CD4-positive, alpha-beta T cell treated with Interleukin-15 for 1 hour (primary cell): ENCODE measurements around the gene JMJD1C.

Experiments
- DNase-seq: peaks from one replicate; pipeline ENCODE4 v3.0.0-alpha.2; 2020

The JMJD1C gene

DNA sequence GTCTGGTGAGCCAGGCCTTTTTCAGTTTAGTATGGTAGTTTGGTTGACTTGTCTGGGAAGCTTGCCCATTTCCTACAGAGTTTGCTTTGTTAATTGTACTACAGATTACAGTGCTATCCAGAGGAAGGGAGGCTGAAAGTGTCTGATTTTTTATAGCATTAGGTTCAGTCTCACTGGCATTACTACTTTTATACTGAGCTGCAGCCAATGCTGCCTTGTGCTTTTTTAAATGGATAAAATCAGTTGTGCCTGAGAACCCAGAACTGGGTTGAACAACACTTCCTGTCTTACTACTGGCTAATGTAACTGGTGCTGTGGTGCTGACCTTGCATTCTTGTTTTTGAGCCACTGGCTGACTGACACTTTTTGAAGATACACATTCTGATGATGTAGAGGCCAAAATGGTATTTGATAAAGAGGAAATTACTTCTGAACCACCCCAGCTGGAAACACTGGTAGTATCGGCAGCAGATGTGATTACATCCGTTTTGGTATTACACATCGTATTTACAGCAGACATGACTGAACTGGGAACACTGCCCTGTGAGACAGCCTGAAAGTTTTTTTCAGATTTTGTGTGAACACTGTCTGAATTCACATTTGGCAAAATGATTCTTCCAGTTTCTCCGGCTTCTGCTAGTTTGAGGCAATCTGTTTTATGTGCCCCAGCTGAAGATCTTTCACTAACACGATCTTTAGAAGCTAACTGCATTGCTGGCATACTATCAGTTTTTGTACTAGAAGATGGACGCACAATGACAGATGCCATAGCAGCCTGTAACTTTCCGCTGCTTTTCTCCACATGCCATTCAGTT lies 258.6 kb downstream of the JMJD1C start:
- no peak for DNase-seq

DNA sequence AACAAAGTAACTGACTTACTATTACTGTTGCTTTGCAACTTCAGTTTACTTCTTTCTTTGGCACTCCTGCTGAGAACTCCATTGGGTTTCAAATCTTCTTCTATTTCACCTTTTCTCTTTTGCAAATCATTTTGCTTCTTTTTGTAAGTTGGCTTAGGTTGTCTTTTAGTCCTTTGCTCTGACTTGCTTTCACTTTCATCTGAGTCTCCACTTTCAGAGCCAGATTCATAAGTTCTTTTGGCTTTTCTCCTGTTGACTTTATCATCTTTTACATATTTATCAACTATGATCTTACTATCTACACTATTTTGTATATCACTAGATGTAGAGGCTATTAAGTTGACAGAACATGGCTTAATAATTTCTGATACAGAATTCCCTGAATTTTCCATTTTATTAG lies 259.2 kb downstream of the JMJD1C start:
- DNase-seq = no peak

DNA sequence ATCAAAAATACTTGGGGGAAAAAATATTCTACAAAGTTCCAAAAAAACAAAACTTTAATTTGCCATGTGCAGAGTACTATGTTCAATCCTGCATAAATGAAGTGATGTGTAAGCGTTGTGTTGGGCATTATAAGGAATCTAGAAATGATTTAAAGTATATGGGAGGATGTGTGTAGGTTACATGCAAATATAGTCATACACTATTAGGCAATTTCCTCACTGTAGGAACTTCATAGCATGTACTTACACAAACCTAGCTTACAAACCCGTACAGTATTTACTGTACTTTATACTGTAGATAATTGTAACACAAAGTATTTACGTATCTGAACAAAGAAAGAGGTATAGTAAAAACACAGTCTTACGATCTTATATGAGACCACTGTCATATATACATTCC lies 260.4 kb downstream of the JMJD1C start:
- no peak for DNase-seq

DNA sequence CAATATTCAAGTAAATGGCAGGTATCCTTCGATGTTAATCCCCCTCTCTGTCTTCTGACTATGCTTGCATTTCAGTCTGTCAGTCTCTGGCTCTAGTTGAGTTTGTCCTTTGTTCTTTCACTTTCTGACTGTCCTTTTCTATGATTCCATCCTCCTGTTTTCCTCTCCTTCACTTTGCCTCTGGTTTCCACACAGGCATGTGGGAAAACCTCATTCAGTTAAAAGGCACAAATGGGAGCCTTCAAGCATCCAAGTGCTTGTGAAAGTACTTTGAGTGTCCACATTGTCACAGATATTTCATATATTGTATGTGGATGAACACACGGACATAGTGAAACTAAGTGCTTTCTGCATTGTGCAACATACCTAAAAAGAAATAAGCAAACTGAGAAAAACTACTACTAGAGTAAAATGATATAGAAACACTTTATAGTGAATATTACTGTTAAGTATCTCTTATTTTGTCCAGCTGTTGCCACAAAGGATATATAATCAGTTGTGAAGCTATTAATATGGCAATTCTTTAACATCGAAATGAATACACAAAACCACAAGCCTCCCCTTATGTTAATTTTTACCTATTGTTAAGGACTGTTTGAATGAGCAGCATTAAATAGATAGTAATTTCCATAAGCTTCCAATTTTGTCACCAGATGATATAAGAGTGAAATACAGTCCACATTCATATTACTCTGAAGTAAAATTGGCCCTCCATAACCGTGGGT lies 260.9 kb downstream of the JMJD1C start:
- no peak for DNase-seq

DNA sequence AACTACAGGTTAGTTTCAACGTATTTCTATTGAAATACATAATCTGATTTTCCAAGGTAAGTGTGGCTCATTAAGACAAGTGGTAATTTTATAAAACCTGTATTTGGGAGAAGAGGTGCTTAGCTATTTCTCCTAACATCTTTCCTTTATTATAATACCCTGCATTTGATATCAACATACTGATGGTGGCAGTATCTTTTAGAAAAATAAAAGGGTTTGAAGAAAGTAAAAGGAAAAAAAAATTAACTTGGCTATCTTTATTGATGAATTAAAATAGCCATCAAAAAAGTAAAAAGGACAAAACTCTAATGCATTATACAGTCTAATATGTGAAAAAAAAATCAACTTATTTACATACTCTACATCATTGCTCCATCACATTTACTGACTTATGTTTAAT lies 264.7 kb downstream of the JMJD1C start:
- DNase-seq = no peak

DNA sequence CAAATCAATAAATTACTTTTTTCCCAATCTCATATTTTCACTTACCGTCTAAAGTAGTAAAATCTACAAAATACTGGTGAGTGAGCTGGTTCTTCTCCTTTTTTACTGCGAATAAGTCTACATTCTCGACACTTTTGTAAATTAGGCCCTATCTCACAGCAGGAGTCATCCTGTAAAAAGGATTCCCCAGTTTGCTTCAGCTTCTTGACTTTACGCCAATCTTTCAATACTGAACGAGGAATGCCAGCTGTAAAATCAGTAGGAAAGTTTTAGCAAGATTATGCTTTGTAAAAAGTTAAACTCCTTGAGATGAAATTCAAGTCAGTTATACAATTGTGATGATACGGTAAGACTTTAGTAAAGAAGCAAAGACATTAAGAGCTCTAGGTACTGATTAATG lies 265.3 kb downstream of the JMJD1C start:
- DNase-seq = no peak

DNA sequence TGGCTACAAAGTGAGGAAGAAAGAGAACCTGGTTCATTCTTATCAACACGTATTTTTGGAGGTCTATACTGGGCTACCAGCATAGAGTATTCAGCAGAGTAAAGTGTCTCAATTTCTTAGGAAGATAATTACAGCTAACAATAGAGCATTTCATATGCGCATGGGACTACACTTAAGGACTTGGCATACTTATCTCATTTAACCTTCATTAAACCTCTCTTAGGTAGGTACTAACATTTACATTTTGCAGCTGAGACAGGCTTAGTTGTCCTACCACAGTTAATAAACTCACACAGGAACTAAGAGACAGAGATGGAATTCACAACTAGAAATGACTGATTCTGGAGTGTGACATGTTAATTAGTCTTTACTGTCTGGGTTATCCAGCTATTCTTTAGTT lies 266.1 kb downstream of the JMJD1C start:
- DNase-seq = no peak

DNA sequence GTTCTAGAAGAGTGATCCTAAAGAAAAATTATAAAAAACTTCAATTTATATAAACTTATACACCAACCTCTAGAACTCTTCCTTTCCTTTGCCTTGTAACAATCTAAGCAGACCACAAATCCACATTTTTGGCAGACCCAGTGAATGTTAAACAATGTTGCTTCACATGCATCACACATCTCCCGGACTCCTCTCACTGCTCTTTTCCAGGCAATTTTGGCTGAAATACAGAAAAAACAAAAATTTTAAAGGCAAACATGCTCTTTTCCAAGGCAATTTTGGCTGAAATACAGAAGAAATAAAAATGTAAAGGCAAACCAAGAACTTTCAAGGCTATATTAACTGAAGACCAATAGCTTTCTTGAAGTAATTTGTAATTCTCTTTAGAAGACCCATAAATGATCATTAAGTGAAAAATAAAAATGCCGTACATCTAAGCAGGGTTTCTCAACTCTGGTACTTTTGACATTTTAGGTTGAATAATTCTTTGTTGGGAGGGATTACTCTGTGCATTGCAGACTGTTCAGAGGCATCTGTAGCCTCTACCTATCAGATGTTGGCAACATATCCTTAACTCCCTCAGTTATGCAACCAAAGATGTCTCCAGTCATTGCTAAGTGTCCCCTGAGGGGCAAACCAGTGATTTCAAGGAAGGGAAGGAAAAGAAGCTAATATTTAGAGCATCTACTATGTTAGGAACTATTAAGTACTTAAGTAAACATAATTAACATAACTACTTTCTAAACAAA lies 268.3 kb downstream of the JMJD1C start:
- DNase-seq = no peak

DNA sequence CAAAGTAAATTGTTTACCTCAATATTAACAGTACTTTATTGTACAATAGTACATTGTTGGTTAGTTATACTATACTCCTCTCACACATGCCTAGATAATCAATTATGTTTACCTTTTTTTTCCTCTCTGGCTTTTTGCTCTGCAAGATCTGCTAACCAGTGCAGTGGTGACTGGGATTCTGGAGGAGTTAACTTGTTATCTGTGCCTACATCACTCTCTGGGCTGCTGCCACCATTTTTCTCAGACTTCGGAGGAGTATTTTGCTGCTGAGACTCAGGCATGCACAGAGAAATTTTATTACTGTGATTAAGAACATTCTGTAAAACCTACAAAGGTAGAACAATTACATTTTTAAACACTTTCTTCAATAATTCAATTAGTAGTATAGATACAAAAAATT lies 273.0 kb downstream of the JMJD1C start:
- DNase-seq = no peak

DNA sequence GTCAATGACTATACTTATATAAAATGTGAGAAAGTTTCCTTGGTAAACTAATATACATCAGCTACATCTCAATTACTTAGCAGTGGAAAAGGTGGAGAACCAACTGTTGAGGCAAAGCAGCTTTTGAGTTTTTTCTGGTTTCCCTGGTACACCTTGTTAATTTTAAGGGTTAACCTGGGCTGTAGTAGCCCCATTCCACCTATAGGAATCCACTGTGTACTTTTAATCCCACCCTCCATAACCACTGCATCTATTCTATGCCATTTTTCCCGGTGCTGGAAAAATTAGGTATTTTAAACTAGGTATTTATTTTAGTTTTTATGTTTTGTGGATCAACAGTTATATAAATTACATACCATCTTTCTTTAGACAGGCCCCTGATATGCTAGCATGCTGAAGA lies 290.2 kb downstream of the JMJD1C start:
- no peak for DNase-seq

DNA sequence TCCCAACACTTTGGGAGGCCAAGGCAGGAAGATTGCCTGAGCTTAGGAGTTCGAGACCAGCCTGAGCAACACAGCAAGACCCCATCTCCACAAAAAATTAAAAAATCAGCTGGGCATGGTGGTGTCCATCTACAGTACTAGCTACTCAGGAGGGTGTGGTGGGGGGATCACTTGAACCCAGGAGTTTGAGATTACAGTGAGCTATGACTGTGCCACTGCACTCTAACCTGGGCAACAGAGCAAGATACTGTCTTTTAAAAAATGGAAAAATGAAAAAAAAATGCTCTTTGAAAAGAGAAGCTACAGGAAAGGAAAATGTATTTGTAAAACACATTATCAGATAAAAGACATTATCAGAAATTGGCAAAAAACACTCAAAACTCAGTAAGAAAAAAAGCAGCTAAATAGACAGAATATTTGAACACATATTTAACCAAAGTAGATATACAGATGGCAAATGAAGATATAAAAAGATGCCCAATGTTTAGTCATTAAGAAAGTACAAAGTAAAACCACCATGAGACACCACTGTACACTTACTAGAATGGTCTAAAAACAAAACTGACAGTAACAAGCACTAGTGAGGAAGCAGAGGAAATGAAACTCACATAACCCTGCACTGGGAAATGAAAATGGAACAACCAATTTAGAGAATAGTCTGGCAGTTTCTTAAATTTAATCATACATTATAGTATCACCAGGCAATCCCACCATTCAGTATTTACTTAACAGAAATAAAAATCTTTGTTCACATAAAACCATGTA lies 292.1 kb downstream of the JMJD1C start:
- DNase-seq = no peak

DNA sequence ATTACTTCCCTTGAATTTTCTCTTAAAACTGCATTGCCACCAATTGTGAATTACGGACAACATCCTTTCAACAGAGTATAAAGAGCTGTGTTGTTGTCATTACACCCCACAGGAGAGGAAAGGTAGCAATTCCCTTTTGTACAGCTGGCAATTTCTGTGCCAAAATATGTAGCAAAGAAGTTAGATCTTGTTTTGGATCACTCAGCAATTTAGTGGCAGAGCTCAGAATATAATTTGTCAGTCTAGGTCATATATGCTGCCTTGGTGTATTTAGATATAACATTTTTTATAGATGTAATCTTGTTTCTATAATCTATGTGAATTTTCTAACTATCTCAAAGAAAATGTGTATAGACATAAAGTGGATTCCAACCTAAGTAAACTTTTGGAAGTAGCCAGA lies 293.9 kb downstream of the JMJD1C start:
- DNase-seq = no peak

DNA sequence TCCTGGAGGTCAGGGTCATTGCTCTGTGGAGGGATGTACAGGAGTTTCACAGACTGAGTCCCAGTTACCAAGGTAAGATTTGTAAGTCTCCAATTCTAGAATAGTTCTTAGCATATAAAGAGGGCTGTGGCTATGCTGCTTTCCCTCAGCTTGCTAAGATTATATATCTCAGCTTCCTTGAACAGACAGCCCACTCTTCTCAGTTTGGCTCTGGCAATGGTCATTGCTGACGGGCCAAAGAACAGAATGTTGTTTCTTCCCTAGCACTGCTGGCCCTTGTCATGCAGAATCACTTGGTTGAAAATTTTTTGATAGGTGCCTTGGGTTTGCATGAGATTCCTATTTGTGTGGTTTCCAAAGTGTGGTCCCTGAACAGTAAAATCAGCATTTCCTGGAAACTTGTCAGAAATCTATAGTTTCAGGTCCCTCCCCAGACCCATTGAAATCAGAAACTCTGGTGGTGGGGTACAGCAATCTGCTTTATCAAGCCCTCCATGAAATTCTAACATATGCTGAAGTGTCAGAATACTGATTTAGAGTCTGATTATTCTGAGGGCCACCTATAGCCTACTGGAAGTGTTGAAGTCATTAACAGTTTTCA lies 294.4 kb downstream of the JMJD1C start:
- no peak for DNase-seq

DNA sequence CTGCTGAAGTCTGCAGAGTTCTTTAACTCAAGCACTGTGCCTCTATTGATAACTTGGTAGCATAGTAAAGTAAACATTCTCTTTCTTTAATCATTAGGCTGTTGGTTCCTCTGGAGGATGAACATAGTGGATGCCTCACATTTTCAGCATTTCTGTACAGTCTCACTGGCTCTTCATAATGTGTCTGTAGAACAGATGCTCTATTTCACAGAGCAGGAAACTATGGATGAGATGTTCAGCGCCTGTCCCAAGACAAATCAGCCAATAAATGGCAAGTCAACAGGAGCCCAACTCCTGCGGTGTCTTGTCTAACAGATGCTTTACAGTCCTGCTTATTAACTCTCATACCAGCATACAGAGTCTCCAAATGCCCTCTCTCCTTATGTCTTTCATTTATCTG lies 296.2 kb downstream of the JMJD1C start:
- no peak for DNase-seq

DNA sequence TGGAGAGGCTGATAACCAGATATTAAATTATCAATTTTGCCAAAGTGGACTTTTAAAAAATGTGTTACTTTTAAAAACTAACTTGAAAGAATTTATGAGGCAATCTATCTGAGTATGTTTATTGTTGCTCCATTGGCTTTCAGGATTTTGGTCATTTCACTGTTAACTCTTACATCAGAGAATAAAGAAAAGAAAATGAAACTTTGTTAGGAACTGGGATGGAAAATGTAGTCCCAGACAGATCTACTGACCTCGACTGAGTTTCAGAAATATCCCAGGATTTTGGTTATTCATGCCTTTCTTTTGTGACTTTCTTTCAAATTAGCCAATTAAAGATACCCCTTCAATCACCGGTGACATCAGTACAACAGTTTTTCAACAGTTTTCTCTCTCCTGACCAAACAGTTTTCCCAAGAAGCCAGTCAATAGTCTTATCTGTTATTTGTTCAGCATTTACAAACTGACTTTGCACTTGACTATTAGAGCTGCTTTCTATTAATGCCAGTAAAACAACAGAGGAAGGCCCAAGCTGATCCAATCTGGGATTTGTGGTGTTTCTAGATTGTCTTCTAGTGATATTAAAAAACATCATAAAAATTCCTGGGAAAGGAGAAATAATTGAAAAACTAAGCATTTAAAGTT lies 296.8 kb downstream of the JMJD1C start:
- DNase-seq = no peak

DNA sequence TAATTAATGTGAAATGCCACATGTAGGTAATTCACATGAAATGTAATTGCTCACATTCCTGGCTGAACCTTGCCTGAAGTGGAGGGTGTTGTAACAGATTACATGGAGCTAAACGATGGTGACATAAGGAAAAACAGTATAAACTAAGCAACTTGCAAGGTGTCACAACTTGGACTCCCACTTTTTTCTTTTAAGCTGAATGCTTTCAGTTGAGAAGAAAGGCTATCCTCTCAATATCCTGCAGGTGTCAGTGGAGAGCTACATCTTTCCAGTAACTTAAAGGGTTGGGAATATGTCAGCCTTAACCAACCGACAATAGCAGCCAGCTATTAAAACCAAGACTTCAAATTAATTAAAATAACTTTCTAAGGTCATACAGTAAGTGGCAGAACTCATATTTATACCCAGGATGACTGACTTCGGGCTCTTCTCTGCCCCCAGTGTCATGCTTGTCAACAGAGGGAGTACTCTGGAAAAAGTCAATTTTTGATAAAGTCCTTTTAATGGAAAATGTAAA lies 299.0 kb downstream of the JMJD1C start:
- no peak for DNase-seq

DNA sequence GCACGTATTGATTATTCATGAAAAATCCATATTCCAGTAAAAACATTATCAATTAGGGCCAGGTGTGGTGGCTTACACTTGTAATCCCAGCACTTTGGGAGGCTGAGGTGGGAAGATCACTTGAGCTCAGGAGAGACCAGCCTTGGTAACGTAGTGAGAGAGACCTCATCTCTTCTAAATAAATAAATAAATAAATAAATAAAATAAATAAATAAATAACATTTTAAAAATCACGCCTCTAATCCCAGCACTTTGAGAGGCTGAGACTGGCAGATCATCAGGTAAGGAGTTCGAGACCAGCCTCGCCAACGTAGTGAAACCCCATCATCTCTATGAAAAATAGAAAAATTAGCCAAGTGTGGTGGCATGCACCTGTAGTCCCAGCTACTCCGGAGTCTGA lies 300.5 kb downstream of the JMJD1C start:
- no peak for DNase-seq

DNA sequence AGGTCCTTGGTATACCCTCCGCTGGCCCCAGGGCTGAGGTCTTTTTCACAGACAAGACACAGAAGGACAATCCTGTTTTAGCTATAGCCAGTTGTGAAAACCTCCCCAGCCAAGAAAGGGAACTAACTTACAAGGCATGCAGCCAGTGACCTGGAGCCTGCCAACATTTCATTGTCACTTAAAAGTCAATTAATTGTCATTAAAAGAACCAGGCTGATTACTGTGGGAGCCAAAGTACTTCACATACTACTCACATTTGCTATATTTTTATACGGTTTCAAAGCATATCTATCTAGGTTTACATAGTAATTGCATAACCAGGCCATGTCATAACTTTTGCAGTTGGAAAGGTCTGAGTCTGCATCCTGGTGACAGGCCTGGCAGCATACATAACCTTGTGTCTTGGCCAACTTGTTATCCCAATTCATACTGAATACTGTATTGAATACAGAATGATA lies 301.6 kb downstream of the JMJD1C start:
- DNase-seq = no peak

DNA sequence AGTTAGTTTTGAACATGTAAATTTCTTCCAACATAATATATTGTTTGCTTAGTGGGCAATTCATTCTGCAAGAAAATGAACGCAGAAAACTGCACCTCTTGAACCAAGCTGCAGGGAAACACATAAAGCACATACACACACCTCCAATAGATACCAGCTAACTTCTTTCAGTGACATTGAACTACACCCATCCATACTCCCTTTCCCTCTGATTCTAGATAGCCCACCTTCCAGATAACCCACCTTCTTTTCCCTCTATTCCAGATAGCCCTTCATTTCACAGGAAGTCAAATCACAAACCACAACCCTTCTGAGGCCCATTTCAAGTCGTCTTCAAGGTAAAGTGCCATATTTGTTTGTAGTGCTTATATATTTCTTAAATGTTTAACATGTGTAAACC lies 304.2 kb downstream of the JMJD1C start:
- no peak for DNase-seq

DNA sequence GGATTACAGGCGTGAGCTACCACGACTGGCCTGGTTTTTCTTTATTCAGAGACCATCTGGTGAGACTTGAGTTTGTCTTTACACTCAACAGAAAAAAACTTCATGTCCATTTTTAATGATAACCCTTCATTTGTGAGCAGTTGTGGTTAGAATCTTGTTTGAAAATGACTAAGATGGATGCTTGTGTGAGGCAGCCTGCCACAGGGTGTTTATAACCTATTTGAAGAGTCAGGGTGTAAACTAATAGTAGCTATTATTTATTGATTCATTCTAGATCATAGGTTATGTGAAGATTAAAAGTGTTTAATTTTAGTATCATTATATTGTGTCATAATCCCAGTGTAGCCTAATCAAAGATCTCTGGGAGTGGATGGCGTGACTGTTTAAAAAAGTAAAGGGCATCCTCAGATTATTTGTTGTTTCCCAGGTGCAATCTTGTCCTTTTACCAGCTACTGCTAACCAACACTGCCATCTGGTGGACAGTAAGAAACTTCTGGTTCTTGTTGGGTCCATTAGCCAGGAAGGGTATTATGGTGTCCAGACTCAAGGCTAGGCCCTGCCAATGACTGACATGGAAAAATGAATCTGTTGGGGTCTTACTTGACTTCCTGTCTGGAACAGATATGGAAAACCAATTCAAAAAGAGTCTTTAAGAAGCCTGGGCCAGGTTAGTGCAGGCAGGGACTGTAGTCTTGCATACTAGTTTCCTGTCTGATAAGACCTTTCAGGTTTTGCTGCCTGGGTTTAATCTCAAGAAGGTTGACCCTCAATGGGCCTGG lies 307.7 kb downstream of the JMJD1C start:
- DNase-seq = peak; percentile 45

DNA sequence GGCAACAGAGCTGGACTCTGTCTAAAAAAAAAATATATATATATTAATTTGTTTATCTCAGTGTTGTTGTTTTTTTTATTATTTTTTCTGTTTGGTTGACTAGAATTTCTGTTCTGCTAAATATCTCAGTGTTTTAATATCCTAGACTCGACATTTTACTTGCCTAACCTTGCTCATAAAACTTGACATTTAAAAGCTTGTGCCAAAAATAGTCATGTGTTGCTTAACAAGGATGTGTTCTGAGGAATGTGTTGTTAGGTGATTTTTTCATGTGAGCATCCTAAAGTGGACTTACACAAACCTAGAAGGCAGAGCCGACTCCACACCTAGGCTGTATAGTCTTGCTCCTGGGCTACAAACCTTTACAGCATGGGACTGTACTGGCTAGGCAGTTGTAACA lies 309.5 kb downstream of the JMJD1C start:
- no peak for DNase-seq
